NK-92 treated with Interleukin-12 subunit alpha and Interleukin-12 subunit beta, amount 100 ng/mL, for 24 hours (cell line): ENCODE results near the gene CCDC186.

ENCODE experiments used
- DNase-seq: peaks from one replicate; lab custom pipeline; 2025; lab: John Stamatoyannopoulos, UW

Gene CCDC186

DNA sequence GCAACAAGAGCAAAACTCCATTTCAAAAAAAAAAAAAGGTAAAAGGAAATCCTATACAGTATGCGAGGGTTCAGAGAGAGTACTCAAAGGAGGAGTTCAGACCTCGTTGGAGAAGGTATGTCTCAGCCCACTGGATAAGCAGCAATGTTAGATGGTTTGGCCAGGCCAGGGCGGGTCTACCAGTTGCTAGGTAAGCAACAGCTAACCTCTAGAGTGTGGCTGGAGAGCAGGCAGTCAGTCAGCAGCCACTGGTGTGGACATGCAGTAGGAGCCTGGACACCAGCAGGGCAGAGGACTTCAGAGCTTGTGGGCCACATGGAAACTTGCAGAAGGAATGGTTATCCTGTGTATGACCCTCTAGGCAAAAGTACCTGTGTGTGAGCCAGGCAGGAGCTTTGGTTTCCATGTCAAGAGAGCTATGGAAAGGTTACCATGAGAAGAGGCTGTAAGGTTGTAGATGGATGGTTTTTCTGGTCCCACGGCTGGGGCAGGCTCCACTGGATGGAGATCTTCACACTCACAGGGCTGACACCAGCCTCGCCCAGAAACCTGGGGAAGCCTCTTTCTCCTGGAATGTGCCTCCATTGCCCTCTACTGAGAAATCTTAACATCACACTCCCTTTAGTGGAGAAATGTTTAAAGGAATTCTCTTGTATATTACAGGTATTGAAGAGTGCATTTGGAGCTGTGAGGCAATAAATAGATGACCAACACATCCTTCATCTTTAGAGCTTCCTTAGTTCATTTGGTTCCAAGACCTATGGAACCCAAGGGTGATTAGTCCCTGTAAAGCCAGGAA, 63.6 kb downstream of the CCDC186 start:
- DNase-seq: no peak

DNA sequence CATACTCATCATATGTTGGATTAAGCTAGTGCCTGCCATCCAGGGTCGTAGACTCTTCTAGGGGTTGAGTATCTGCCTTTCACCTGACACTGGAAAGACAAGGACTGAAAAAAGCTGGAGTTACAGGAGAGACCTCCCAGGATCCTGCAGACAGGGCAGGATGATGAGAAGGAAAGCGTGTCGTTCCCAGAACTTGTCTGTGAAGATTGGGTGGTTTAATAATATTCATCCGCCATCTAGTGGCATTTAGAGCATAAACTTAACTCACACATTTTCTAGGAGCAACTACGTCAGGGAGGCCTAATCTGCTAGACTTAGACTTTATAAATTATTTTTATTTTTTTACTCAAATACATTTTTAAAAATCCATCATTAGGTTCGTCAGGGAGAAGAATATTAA, 70.7 kb downstream of the CCDC186 start:
- no peak for DNase-seq

GRCh38 chr10:114102256-114102655, 71.7 kb downstream of the CCDC186 start:
- no peak for DNase-seq

DNA sequence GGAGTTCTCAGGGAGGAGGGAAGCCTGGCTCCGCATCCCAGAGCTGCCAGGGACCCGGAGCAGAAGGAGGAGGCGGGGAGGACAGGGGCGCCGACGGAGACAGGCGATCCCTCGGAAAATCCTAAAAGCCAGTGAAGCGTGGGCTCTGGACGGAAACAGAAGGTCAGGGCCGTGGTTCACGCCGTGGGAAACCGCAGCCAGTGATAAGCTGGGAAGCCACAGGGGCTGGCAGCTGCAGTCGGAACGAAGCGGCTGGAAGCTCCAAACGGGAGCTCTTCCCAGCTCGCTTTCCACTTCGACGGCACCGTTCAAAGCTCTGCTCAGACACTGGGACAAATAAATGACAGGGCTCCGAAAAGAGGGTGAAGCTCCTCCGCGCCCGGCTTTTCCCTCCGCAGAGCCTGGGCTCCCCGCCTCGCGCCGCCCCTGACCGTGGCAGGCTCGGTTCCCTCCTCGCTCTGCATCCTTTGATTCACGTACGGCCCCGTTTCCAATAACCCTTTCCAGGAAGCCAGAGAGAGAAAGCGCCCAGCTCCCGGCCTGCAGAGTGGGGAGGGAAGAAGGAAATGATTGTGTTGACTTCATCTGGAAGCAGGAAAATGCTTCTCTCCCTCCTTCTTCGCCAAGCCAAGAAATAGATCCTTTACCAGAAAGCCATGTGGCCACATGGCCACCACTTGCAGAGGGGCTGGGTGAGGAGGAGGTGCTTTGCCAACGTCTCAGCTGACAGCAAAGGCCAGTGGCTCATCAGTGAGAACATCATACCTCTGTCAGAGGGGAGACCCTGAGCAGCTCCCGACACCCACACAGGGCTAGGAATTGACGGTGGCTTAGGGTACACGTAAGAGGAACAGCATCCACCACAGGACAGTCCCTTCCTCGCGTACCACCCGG, 72.9 kb downstream of the CCDC186 start:
- no peak for DNase-seq

GRCh38 chr10:114096864-114097263, 77.1 kb downstream of the CCDC186 start:
- DNase-seq: no peak

DNA sequence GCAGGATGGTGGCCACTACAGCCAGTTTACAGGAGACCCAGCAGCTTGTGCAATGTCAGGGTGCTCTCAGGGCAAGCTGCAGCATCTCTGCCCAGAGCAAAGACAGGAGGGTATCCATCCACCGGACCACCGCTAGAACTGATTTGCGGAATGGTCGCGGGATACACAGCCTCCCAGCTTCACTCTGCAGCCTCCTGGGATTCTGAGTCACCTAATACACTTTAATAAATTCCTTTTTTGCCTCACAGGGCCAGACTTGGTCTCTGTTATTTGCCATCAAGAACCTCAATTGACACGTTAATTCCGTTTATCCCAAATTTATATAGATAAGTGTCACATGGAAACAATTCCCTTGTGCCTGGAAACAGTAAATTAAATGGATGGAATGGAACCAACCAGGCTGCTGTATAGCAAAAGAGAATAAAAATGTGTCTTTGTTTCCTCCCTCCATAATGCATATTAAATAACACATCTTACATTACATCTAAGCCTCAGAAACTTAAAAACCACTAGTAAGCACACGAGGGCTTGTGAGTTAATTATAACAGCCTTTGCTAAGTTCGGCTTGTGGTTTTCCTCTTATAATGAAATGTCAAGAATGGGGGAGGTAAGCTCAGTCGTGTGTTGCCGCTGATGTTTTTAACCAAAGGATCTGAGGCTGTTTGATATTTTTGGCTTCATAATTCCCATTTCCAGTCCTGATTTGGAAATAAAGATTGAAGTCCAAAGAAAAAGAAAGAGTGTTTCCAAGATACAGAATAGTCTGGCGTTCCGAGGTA, 78.3 kb downstream of the CCDC186 start:
- DNase-seq: no peak

DNA sequence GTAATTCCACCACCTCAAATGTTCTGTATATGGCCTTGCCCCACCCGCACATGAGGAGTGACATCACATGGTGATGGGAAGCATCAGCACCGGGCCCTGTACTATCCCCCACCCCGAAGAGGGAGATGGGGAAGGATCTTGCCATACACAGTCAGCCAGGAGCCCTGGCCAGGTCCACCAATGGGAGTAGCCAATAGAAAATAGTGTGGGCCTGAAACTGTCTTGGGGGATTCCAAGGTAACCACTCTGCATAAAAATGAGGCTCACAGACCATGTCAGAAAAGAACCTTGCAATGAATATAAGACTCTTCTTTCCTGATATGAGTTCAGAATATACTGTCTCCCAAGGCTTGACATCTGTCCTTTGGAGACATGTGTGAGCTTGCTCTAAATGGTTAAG, 79.2 kb downstream of the CCDC186 start:
- no peak for DNase-seq

- no peak for DNase-seq
These were observed 86.3 kb downstream of the CCDC186 start for GRCh38 chr10:114087655-114088054.

DNA sequence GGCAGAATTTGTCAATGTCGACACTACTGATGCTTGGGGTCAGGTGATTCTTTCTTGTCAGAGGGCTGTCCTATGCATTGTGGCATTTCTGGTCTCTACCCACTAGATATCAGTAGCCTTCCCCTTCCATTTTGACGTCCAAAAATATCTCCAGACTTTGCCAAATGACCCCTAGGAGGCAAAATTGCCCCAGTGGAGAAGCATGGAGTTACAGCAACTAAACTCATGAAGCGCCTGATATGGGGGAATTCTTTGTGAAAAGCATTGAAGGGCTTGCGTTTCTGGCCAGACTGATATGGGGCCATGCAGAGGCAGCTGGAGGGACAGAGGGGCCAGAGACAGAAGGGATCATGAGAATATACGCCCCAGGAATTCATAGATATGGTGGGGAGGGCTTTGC, 86.7 kb downstream of the CCDC186 start:
- DNase-seq: no peak

GRCh38 chr10:114084215-114084614, 89.8 kb downstream of the CCDC186 start:
- no peak for DNase-seq

- no peak for DNase-seq
These were observed 91.0 kb downstream of the CCDC186 start for GRCh38 chr10:114083040-114083439.

- DNase-seq: no peak
These were observed 92.0 kb downstream of the CCDC186 start for GRCh38 chr10:114081911-114082583.

DNA sequence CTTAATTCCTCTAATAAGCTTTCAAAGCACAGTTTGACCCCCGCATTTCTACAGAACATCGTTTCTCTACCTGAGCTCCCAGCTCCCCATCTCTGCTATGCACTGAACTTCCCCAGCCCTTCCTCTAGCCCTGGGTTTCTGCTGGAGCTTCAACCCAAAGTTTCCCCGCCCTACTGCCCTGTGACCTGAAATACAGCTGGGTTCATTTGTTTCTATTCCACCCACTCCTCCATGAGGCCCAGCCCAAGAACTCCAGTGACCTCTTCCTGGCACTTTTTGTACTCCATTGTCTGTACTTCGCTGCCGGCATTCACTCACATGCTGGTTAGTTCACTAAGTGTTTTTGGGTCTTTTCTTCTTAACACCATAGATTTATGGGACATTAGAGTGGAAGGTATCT, 94.6 kb downstream of the CCDC186 start:
- no peak for DNase-seq

- no peak for DNase-seq
These were observed 95.7 kb downstream of the CCDC186 start for GRCh38 chr10:114078346-114078745.

DNA sequence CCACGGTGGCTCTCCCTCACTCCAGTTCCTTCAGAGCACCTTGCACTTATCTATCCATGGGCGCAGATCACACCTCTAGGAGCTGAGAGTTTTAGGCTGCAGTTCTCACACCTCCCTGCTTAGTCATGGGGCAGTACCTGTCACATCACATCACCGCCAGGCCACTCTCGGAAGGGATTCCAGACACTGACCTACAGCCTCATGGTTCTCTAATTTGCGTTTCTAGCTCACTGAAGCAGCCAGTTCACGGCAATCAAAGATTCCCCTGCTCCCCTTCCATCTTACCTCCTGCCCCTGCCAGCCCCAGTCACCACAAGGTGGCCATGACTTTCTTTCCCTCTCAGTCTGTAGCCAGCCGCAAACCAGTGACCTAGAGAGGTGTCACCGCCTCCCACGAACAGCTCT, 96.2 kb downstream of the CCDC186 start:
- no peak for DNase-seq

DNA sequence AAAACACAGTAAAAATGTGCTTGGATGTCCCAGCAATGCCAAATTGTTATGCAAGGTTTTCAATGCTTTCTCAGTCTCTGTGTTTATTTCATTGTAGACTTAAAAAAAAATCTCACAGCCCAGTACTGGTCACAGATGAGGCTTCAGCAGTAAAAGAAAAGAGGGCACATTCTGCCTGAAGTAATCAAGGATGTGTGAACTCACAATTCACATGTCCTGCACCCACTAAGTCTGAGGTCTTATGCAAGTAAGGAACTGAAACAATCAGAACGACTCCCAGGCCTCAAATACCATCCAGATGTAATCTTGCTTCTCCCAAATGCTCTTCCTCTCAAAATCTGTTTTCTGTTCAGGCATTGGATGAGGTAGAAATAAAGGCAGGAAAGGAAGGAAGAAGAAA, 96.7 kb downstream of the CCDC186 start:
- no peak for DNase-seq

DNA sequence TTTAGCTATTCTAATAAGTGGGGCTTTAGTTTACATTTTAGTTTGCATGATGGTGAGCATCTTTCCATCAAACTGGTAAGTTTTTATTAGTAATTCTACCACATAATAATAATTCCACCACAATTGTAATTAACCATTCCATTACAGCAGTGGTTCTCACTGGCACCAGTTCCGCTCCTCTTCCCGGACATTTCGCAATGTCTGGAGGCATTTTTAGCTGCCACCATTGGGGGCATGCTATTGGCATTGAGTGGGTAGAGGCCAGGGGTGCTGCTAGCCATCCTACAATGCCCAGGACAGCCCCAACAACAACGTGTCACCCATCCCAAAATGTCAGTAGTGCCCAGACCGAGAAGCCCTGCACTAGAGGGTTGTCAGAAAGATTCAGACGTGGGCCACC, 98.9 kb downstream of the CCDC186 start:
- no peak for DNase-seq

GRCh38 chr10:114073395-114074186, 100.4 kb downstream of the CCDC186 start:
- peak; percentile 35 for DNase-seq

DNA sequence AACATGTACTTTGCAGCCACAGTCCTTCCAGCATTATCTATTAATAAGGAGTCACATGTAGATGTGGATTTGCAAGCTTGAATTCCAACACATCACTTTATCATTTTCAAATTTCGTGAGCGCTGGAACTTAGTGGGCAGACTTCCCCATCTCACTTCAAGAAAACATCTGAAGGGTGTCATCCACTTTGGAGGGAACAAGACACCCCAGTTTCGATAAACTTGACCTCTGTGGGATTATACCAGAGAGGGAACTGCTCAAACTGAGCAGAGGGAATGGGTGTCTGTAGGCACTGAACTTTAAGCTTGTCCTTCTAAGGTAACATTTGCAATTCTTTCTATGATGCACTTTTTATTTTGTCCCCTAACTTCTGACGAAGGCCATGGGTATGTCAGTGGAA, 102.8 kb downstream of the CCDC186 start:
- DNase-seq: no peak
